ENCODE measurements around the gene TXNDC11.

DNA sequence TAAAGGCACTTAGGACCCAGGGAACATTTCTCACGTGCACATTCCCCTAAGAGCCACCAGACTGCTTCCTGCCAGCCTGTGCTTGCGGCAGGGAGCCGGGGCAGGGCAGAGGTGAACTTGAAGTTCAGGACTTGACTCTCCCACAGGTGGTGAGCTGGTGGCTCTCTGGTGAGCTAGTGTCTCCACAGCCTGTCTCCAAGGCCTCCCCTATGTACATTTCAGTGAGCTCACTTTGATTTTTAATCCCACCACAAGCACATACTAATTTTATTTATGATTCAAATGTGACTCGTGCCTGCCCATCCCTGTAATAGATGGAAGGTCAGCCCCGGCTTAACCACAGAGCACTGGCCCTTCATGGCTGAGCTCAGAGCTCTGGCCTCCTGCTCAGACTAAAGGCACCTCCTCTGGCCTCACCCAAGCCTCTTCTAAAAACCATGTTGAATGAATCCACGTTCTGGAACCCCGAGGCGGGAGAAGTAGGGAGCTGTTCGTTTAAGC, 65.2 kb downstream of the TXNDC11 start:
- TF ChIP-seq, protein P1, sequence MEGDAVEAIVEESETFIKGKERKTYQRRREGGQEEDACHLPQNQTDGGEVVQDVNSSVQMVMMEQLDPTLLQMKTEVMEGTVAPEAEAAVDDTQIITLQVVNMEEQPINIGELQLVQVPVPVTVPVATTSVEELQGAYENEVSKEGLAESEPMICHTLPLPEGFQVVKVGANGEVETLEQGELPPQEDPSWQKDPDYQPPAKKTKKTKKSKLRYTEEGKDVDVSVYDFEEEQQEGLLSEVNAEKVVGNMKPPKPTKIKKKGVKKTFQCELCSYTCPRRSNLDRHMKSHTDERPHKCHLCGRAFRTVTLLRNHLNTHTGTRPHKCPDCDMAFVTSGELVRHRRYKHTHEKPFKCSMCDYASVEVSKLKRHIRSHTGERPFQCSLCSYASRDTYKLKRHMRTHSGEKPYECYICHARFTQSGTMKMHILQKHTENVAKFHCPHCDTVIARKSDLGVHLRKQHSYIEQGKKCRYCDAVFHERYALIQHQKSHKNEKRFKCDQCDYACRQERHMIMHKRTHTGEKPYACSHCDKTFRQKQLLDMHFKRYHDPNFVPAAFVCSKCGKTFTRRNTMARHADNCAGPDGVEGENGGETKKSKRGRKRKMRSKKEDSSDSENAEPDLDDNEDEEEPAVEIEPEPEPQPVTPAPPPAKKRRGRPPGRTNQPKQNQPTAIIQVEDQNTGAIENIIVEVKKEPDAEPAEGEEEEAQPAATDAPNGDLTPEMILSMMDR (IDR thresholded peaks at IDR 0.05), result no peak
- no peak for TF ChIP-seq POLR2AphosphoS5 (IDR thresholded peaks at IDR 0.05)
- TF ChIP-seq POLR2A (IDR thresholded peaks at IDR 0.05), result no peak

All from prostate gland (tissue), 2 donors.